HG02852 (cell line): ENCODE measurements around the gene RWDD3.

Source experiments
- ATAC-seq: cut with Tn5 transposase; IDR thresholded peaks from one replicate; pipeline ENCODE4 v1.9.1; 2021; ENCODE audit warnings: mild to moderate bottlenecking, moderate library complexity; ENCODE audit not compliant: unreplicated experiment

RWDD3 gene

DNA sequence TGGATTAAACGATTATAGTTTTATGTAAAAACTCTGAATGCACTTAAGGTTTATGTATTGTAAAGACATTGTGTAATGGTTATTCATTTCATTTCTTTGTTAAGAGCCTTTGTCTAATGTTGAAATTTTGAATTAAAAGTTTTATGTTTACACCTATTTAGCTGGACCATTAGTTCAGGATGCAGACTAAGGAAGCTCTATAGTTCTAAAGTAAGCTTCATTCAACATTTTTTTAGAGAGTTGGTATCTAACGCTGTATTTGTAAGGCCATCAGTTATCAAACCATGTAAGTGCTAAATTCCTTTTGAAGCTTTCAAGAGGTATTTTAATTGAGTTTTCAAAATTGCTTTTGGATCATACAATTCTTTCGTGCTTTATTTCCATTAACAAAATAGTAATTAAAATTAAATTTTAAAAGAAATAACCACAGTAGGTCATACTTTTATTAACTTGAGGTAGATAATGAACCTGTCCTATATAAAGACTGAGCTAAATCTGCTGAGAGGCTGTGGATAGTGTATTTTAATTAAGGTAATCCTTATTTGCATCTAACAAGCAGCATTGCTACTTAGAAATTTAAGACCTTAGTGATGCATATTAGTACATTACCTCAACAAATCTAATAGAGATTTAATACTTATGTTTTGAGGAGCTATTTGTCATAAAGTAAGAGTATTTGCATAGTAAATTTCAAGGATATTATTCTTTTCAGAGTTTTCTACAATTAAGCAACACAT is 47.9 kb downstream of the RWDD3 start:
- ATAC-seq, result no peak

DNA sequence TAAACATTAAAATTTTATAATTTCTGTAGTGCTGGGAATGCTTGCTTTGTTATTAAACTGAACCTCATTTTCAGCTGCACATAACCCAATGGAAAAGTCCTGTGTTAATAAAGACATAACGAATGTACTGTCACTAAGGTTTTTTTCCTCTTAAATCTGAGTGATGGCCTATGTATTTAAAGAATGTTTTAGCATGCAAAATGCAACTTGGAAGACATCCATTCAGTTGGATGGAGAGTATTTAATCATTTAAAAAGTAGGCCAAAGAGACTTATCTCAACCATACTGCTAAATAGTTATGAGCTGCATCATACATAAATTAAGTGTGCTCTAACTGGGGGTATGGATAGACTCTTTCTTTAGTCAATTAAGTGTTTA is 48.5 kb downstream of the RWDD3 start:
- no peak for ATAC-seq

DNA sequence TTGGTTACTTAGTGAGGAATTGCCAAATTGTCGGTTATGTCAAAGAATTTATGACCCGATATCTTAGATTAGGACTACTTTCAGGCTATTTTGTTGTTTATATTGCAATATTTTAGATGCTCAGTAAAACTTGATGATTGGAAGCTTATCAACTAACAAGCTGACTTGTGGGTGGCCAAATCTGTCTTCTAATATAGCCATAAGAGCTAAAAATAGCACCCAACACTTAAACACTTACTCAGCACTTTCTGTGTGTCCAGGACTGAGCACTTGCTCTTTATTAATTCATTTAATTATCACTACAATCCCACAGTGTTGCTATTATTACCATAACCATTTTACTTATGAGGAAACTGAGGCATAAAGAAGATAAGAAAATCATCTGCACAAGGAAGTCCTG is 50.4 kb downstream of the RWDD3 start:
- ATAC-seq, result no peak

DNA sequence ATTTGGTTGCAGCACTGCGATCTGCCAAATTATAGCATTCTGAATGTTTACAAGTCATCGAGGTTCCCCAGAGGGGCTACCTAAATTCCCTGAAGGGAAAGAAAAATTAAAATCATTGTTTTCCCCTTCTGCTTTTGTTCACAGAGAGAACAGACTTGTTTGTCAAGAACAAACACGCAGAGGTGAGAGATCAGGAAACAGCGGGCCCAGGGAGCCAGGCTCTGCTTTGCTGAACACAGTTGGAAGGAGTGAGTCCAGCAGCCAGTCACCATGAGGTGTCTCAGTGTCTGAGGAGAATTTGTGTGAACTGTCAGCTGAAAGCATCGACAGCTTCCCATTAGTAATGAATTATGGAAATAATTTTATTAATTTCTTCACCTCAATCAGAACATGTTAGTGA is 52.5 kb downstream of the RWDD3 start:
- ATAC-seq, result no peak

DNA sequence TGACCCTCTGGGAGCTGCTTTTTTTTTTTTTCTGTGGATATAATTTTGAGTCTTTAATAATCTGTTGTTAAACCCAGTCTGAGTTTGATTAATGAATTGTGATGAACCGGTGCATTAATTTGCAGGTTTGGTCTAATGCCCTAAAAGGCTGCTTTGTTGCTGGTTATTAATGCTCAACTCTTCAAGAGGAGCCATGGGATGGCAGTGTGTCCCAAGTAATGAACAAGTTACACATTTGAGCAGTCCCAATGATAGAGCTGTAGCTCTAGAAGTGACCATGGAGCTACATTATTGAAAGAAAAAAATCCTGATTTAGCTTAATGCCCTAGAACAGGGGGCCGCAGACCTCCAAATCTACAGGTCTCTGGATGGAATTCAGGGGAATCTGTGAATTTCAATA is 53.1 kb downstream of the RWDD3 start:
- ATAC-seq, result no peak

DNA sequence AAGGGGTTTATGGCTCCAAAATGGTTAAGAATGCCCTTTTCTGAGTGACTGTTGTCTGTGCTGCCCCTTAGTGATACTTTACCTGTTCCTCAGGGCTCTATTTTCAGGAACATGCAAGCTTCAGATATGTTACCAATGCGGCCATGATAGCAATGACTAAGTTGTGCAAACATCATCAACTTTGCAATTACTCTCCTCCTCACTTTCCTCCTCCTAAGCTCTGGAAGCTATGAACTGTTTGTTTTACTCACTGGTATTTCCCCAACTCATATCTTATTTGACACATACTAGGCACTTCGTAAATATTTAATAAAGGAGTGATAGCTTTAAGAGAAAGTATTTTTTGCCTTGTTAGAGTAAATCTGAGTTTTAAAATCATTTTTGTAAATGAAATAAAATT is 53.8 kb downstream of the RWDD3 start:
- ATAC-seq, result no peak
